Central memory CD8-positive, alpha-beta T cell (primary cell): Measurements from ENCODE around the gene MSN.

ENCODE experiments used
- ATAC-seq: fragments of 150-1000 bp; cut with Tn5 transposase; replicated peaks from 2 replicates; pipeline ENCODE4 v1.10.0; 2022; ENCODE audit warnings: mild to moderate bottlenecking, moderate FRiP score, moderate number of reproducible peaks; ENCODE audit not compliant: poor library complexity, severe bottlenecking; ENCODE audit errors: extremely low read depth
- DNase-seq, 2 donors: peaks; one replicate each; pipeline ENCODE4 v3.0.0; 2021; ENCODE audit warnings: low spot score in 2 of 2
- H3K27ac Mint-ChIP-seq: one replicate; pipeline ENCODE4 v1.8.0; 2022; ENCODE audit warnings: low read depth, mild to moderate bottlenecking, moderate library complexity, mixed read lengths
- H3K27me3 Mint-ChIP-seq: one replicate; pipeline ENCODE4 v1.8.0; 2022; ENCODE audit warnings: mixed read lengths
- H3K36me3 Mint-ChIP-seq: one replicate; pipeline ENCODE4 v1.8.0; 2022; ENCODE audit warnings: mild to moderate bottlenecking, moderate library complexity, mixed read lengths; ENCODE audit not compliant: insufficient read depth
- H3K4me1 Mint-ChIP-seq: one replicate; pipeline ENCODE4 v1.8.0; 2022; ENCODE audit warnings: mixed read lengths
- H3K4me3 Mint-ChIP-seq: one replicate; pipeline ENCODE4 v1.8.0; 2022; ENCODE audit warnings: mild to moderate bottlenecking, moderate library complexity, mixed read lengths
- H3K9me3 Mint-ChIP-seq: one replicate; pipeline ENCODE4 v1.8.0; 2022; ENCODE audit warnings: mixed read lengths

The MSN gene

GRCh38 chrX:65702956-65703355 lies 35.5 kb downstream of the MSN start:
- H3K4me3 Mint-ChIP-seq = peak overlapping the region; percentile 46
- DNase-seq (no peak), ATAC-seq (no peak)
- no peaks in the 10 kb centered on the region for H3K9me3 Mint-ChIP-seq
- H3K4me1 Mint-ChIP-seq = peaks cover 70% of the 10 kb centered on the region
- H3K27ac Mint-ChIP-seq = peak overlapping the region; percentile 49
- no peaks in the 10 kb centered on the region for H3K27me3 Mint-ChIP-seq
- peaks cover 17% of the 10 kb centered on the region for H3K36me3 Mint-ChIP-seq

DNA sequence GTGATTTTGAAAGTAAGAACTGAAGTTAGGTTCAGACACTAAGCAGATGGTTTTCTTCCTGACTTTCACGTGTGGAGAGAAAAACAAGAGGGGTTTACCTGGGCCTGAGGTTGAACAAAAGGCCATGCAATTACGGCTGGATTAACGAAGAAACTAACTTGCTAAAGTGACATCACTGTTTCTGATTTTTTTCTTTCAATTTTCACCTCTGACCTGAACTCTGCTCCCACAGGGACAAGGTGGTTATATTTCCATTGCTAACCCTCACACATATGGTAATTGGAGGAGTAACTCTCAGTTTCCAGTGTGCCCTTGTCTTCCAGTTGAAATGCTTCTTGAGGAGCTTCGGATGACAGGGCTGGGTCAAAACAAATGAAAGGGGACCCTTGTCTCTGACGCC lies 38.0 kb downstream of the MSN start:
- Mint-ChIP-seq H3K27ac (peak overlapping the region; percentile 65), H3K9me3 (no peaks in the 10 kb centered on the region), H3K4me1 (peaks cover 58% of the 10 kb centered on the region), H3K36me3 (peaks cover 18% of the 10 kb centered on the region), H3K27me3 (no peaks in the 10 kb centered on the region), H3K4me3 (peak overlapping the region; percentile 65)
- DNase-seq (no peak), ATAC-seq (no peak)

- ATAC-seq (peak; percentile 50), DNase-seq (no peak)
- peaks cover 53% of the 10 kb centered on the region for H3K4me1 Mint-ChIP-seq
- peak overlapping the region; percentile 65 for H3K27ac Mint-ChIP-seq
- H3K4me3 Mint-ChIP-seq = peak overlapping the region; percentile 65
- H3K36me3 Mint-ChIP-seq = peaks cover 18% of the 10 kb centered on the region
- H3K9me3 Mint-ChIP-seq = no peaks in the 10 kb centered on the region
- H3K27me3 Mint-ChIP-seq = no peaks in the 10 kb centered on the region
These were observed 38.8 kb downstream of the MSN start for GRCh38 chrX:65706041-65706828.

- Mint-ChIP-seq H3K9me3 (no peaks in the 10 kb centered on the region), H3K27ac (peak overlapping the region; percentile 65), H3K4me3 (peak overlapping the region; percentile 65), H3K4me1 (peaks cover 54% of the 10 kb centered on the region), H3K36me3 (peaks cover 15% of the 10 kb centered on the region), H3K27me3 (no peaks in the 10 kb centered on the region)
- ATAC-seq = no peak
- no peak for DNase-seq
These were observed 39.7 kb downstream of the MSN start for GRCh38 chrX:65707151-65707550.

DNA sequence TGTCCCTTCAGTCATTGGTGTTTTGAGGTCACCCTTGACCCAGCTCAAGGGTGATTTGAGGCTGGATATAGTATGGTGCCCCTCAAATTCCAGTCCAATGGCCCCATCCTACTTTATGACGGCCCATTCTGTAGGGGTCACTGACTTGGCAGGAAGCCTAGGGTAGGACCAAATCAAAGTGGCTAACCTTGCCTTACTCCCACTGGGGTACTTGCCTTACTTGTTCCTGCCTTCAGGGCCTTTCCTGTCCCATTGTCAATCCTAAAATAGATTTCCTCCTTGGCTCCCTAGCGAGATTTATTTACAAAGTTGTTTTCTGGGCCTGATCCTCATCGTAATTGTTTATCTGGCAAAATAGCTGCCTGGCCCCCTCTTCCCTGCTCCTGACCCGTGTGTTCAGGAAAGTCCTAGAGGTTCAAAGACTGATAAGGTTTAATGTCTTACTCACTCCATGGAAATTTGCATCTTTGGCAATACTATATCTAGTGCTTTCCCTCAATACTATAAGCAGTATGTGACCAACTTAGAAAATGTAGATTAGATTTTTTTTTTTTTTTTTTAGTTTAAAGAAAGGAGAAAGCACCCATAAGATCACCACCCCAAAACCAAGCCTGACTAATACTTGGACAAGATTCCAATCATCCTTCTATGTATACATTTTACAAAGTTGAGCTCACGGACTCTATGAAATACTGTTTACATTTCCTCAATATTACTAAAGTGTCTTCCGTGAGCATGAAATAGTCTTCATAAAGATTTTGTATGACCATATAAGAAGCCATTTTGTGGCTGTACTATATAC lies 44.8 kb downstream of the MSN start:
- no peak for DNase-seq
- H3K36me3 Mint-ChIP-seq = peaks cover 14% of the 10 kb centered on the region
- no peaks in the 10 kb centered on the region for H3K9me3 Mint-ChIP-seq
- H3K27ac Mint-ChIP-seq = peak overlapping the region; percentile 82
- ATAC-seq = no peak
- peaks cover 48% of the 10 kb centered on the region for H3K4me1 Mint-ChIP-seq
- no peaks in the 10 kb centered on the region for H3K27me3 Mint-ChIP-seq
- no peak overlapping the region for H3K4me3 Mint-ChIP-seq

DNA sequence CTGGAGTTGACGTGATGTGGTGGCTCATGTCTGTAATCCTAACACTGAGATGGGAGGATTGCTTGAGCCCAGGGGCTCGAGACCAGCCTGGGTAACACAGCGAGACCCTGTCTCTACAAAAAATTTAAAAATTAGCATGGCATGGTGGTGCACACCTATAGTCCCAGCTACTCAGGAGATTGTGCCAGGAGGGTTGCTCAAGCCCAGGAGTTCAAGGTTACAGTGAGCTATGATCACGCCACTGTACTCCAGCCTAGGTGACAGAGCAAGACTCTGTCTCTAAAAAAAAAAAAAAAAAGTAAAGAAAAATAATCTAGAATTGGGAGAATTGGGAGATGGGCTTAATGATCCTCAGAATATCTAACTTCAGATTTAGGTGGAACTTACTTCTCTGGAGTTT lies 51.1 kb downstream of the MSN start:
- no peak overlapping the region for H3K4me3 Mint-ChIP-seq
- H3K9me3 Mint-ChIP-seq = no peaks in the 10 kb centered on the region
- H3K4me1 Mint-ChIP-seq = peaks cover 69% of the 10 kb centered on the region
- peaks cover 35% of the 10 kb centered on the region for H3K36me3 Mint-ChIP-seq
- H3K27me3 Mint-ChIP-seq = no peaks in the 10 kb centered on the region
- DNase-seq = no peak
- H3K27ac Mint-ChIP-seq = peak overlapping the region; percentile 55
- no peak for ATAC-seq

DNA sequence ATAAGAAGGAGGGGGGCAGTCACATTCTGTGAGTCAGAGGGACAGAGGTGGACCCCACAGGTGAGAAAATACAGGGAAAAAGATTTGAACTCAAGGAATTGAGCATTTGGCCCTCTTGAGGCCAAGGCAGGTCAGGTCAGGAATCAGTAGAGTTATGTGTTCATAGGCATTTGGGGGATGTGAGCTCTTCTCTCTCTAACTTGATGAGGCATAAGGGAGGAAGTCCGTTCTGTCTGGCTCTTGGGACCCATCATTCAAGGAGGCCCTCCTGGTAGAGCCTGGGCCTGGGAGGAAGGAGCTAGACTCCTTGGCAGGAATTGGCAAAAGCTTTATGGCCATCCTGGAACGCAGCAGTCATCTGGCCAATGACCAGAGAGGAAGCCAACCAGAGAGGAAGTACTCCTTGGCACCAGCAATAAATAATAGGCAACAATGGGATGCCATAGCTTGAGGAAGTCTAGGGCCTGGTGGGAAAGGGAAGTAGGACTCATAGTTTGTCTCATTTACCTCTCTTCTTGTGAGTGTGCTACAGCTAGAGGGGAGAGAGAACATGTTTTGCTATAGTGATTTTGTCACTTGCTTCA lies 53.0 kb downstream of the MSN start:
- no peak for DNase-seq
- Mint-ChIP-seq H3K4me3 (peak overlapping the region; percentile 46), H3K27ac (peak overlapping the region; percentile 73), H3K36me3 (peaks cover 44% of the 10 kb centered on the region), H3K9me3 (no peaks in the 10 kb centered on the region), H3K4me1 (peaks cover 75% of the 10 kb centered on the region), H3K27me3 (no peaks in the 10 kb centered on the region)
- no peak for ATAC-seq

- H3K27me3 Mint-ChIP-seq = no peaks in the 10 kb centered on the region
- H3K9me3 Mint-ChIP-seq = no peaks in the 10 kb centered on the region
- peaks cover 38% of the 10 kb centered on the region for H3K36me3 Mint-ChIP-seq
- DNase-seq = no peak
- peaks cover 78% of the 10 kb centered on the region for H3K4me1 Mint-ChIP-seq
- peak overlapping the region; percentile 75 for H3K27ac Mint-ChIP-seq
- peak overlapping the region; percentile 59 for H3K4me3 Mint-ChIP-seq
- peak; percentile 61 for ATAC-seq
These were observed 56.3 kb downstream of the MSN start for GRCh38 chrX:65723706-65724105.

- peaks cover 50% of the 10 kb centered on the region for H3K36me3 Mint-ChIP-seq
- no peaks in the 10 kb centered on the region for H3K9me3 Mint-ChIP-seq
These were observed 59.3 kb downstream of the MSN start for GRCh38 chrX:65726715-65727114.

DNA sequence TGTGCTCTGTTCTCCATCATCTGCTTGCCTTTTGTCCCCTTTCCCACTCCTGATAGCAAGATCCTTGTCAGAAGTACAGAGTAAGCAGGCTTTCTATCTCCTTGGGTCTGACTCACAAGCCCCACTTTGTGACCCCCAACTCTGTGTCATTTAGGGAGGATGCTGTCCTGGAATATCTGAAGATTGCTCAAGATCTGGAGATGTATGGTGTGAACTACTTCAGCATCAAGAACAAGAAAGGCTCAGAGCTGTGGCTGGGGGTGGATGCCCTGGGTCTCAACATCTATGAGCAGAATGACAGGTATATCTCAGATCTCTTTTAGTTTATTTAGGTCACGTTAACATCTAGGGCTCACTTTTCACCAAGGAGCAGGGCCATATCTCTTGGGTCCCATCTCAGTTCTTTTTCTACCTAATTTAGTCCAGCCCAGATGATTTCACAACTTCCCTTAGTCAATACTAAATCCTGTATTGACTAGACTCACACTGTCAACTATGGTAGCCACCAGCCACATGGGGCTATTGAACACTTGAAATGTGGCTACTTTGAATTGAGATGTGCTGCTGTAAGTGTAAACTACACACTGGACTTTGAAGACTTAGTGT lies 64.3 kb downstream of the MSN start:
- Mint-ChIP-seq H3K27ac (no peak overlapping the region), H3K4me3 (no peak overlapping the region)
- ATAC-seq = no peak

More at GRCh38 chrX:65726715-65727114, 59.3 kb downstream of the MSN start:
- H3K4me1 Mint-ChIP-seq = peaks cover 60% of the 10 kb centered on the region
- H3K27ac Mint-ChIP-seq = peak overlapping the region; percentile 75
- ATAC-seq (no peak), DNase-seq (no peak)
- H3K27me3 Mint-ChIP-seq = no peaks in the 10 kb centered on the region
- peak overlapping the region; percentile 38 for H3K4me3 Mint-ChIP-seq

DNA sequence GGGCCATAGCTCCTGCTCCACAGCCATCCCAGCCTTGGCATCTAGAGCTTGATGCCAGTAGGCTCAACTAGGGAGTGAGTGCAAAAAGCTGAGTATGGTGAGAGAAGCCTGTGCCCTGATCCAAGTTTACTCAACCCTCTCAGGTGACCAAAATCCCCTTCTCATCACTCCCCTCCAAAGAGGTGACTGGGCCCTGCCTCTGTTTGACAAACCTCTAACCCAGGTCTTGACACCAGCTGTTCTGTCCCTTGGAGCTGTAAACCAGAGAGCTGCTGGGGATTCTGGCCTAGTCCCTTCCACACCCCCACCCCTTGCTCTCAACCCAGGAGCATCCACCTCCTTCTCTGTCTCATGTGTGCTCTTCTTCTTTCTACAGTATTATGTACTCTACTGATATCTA lies 73.5 kb downstream of the MSN start:
- Mint-ChIP-seq H3K36me3 (peaks cover 46% of the 10 kb centered on the region), H3K27me3 (no peaks in the 10 kb centered on the region), H3K4me1 (peaks cover 46% of the 10 kb centered on the region), H3K27ac (peak overlapping the region; percentile 77), H3K9me3 (no peaks in the 10 kb centered on the region), H3K4me3 (no peak overlapping the region)
- no peak for ATAC-seq
- no peak for DNase-seq

More for the DNA sequence above, 64.3 kb downstream of the MSN start:
- Mint-ChIP-seq H3K9me3 (no peaks in the 10 kb centered on the region), H3K27me3 (no peaks in the 10 kb centered on the region), H3K36me3 (peaks cover 74% of the 10 kb centered on the region), H3K4me1 (peaks cover 31% of the 10 kb centered on the region)
- DNase-seq = no peak

- no peak overlapping the region for H3K4me3 Mint-ChIP-seq
- H3K27me3 Mint-ChIP-seq = no peaks in the 10 kb centered on the region
- ATAC-seq (no peak), DNase-seq (no peak)
- peaks cover 48% of the 10 kb centered on the region for H3K4me1 Mint-ChIP-seq
- H3K9me3 Mint-ChIP-seq = no peaks in the 10 kb centered on the region
- peaks cover 37% of the 10 kb centered on the region for H3K36me3 Mint-ChIP-seq
- H3K27ac Mint-ChIP-seq = peak overlapping the region; percentile 77
These were observed 74.4 kb downstream of the MSN start for GRCh38 chrX:65741823-65742222.
